ENCODE measurements around the gene COBL. TPM values are rescaled to one million over a fixed set of nuclear protein-coding genes. Genes with fewer than 3 reads are reported as not detected.

Gene COBL, protein sequence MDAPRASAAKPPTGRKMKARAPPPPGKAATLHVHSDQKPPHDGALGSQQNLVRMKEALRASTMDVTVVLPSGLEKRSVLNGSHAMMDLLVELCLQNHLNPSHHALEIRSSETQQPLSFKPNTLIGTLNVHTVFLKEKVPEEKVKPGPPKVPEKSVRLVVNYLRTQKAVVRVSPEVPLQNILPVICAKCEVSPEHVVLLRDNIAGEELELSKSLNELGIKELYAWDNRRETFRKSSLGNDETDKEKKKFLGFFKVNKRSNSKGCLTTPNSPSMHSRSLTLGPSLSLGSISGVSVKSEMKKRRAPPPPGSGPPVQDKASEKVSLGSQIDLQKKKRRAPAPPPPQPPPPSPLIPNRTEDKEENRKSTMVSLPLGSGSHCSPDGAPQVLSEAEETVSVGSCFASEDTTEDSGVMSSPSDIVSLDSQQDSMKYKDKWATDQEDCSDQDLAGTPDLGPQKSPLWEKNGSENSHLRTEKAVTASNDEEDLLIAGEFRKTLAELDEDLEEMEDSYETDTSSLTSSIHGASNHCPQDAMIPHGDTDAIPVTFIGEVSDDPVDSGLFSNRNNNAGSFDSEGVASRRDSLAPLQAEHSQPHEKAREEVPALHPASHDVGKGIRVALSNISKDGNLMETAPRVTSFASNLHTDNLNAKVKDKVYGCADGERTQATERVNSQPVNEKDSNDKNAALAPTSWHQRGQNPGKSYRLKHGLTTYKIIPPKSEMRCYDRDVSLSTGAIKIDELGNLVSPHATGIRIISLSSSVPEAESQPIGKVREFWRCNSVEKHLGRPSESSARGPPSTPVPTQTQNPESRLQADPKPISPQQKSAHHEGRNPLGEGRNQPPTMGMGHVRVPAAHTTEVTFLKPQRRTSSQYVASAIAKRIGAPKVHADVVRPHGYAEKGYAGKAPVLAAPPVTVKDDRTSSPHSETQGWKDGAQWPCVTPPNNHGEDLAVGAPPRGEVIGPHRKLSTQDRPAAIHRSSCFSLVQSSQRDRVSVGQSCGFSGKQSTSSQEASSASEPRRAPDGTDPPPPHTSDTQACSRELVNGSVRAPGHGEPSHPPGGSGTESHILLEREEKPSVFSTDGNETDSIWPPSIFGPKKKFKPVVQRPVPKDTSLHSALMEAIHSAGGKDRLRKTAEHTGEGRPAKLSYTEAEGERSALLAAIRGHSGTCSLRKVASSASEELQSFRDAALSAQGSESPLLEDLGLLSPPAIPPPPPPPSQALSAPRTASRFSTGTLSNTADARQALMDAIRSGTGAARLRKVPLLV
- polyA plus RNA-seq (2013, experiment 1 of 2; ENCODE audit: insufficient read length), result 0.31 TPM
- polyA plus RNA-seq (2013, experiment 2 of 2; ENCODE audit: insufficient read length), result 0.26 TPM

GRCh38 chr7:51316666-51317581 lies at the start of gene COBL:
TSS of gene COBL (minus strand) at chr7:51316809. CDS start at chr7:51316633, 176 bp downstream.
- DNase-seq, result no peak

GRCh38 chr7:51366172-51366728 lies 49.6 kb upstream of the COBL start:
- no peak for DNase-seq

DNA sequence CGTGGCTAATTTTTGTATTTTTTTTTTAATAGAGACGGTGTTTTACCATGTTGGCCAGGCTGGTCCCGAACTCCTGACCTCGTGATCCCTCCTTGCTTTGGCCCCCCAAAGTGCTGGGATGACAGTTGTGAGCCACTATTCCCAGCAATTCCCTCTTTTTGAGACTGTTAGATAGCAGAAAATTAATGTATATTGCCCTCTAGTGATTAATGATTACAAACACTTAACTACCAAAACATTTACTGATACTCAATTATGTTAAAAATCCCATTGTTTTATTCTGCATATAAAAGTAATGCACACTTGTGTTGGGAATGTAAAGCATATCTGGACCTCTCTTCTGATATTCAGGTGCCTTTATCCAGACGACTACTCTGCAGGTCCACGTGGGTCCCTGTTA lies 41.2 kb upstream of the COBL start:
- DNase-seq, result no peak

DNA sequence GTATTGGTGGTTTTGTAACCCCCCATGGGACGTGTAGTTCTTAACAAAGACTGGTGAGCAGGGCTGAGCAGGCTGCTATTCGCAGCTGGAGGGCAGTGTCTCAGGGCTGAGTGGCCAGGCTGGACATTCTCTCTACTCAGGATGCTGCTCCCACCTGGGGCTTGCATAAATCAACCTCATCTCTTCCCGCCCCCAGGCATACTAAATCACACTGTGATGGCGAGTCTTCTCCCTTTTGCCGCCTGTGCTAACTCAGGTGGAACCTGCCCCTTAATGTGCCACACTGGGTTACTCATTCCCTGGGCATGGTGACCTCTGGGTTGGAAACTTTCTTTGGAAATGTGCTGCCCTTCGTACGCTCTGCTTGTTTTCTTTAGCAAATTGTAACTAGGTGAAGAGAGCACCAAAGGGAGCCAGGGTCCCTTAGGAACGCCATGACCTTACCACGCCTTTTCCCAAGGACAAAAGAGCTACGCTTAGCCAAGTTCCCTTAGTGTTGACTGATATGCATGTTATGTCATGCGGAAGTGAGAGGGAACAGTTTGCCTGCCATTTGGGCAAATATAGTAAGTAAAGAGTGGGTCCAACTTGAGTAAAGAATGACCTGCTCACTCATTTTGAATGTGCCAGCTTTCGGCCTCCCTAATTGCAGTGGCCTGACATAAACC lies 40.4 kb upstream of the COBL start:
- DNase-seq, result no peak

DNA sequence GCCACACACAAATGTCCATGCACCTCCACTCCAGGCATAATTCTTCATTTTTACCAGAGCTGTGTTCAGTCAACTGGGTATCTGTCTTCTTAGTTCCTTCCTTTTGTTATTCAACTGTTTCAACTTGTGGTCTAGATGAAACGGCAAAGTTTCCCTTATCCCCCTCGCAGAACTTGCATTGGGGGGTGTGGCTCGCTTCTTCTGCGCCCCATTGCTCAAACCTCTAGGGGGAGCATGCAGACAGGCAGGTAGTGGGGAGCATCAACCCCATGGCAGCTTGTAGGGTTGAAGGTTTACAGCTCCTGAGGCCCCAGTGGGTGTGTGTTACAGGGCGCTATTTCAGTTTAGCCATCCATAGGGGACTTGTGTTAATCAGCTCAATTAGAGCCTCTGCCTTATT lies 38.3 kb upstream of the COBL start:
- DNase-seq, result no peak

DNA sequence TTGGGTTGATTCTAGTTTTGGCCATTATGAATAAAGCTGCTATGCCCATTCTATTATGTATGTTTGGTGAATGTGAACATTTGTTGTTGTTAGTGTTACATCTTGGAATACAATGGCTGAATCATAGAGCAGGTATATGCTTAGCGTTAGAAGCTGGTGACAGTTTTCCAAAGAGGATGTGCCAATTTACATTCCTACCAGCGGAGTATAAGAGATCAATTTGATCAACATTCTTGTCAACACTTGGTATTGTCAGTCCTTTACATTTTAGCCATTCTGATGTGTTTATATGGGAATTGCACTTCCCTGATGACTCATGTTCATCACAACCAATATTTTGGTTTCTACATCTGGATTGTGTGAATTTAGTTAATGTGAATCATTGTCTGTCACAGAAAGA lies 37.8 kb upstream of the COBL start:
- no peak for DNase-seq

DNA sequence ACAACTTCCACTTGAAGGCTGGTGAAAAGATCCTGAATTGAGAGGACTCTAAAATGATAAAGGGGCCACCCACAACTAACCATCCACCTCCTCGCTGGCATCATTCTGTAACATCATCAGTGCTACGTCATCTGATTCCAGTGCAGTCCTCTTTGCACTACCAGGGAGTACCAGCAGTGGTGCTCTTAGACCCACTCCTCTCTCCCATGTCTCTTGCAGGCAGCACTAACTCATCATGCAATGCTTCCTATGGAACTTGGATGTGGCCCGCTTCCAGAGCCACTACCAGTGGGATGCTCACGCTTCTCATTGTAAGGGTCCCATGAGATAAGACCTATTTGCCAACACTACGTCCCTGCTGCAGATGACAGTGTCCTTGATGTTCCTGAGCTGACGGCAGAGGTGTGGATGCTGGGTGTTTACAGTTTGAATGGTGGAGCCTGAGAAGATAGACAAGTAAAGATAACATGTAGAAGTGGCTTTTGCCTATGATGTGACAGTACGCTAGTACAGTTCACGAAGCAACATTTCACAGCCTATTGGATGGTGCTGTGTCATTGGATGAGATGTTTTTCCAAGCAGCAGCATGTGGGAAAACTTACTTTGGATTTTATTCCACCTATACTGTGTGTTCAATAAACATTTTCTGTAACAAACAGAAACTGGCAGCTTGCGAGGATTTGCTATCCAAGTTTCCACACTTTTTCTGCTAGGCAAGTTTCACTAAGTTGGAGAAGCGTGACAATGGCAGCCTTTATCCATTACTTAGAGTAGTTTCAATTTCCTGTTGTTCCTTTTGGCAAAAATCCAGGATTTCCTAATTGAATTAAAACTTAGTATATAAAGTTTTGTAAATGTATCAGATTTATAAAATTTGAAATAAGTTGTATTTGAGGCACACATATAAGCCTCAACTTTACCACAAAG lies 35.8 kb upstream of the COBL start:
- no peak for DNase-seq

GRCh38 chr7:51351661-51352060 lies 35.1 kb upstream of the COBL start:
- DNase-seq, result peak; percentile 48

- no peak for DNase-seq
Measured at GRCh38 chr7:51350546-51350896, 33.9 kb upstream of the COBL start.

- peak; percentile 46 for DNase-seq
Measured at GRCh38 chr7:51349820-51350545, 33.4 kb upstream of the COBL start.

- DNase-seq, result no peak
Measured at GRCh38 chr7:51346126-51346525, 29.5 kb upstream of the COBL start.

DNA sequence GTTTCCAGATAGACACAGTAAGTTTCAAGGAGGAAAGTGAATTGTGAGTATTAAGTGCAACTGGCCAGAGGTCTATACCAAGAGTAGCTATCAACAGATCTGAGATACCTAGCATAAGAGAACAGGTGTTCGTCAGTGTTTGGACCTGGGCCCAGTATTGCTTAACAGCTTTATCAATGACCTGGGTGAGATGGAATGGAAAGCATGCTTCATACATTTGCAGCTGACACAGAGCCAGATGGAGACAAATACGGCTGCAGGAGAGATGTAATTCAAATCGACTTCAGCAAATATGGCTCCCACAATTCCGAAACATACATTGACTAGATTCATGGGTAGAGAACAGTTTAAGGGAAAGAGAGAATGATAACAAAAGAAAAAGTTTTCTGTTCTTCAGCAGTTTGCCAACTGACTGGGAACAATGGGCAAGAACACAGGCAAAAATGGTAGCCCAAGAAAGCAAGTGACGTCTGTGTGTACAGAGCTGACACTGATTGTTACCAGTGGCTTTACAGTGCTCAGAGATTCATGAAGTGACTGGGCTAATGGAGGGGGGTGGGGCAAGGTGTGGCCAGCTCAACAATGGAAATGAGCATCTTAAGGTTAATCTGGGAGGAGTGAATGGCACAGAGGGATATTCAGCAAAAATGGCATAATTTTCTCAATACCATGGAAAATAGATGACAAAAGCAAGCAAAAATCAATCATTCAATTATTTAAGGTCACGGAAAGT lies 28.0 kb upstream of the COBL start:
- no peak for DNase-seq

- no peak for DNase-seq
Measured at GRCh38 chr7:51340936-51341335, 24.3 kb upstream of the COBL start.

GRCh38 chr7:51340029-51340838 lies 23.6 kb upstream of the COBL start:
- no peak for DNase-seq

DNA sequence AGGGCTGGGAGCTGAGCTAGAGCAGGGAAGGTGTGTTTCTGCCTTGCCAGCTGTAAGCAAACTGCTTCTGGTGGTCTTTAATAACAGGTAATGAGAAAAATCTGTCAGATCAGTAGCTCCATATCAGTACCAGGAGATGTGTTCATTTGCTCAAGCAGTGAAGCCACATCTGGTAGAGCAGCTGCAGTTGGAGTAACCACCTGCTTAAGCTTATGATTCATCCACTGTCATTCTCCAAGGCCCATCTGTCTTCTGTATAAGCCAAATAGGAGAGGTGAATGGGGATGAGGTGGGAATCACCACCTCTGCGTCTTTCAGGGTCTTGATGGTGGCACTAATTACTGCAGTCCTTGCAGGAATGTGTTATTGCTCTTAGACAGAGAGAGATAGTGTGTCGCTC lies 18.4 kb upstream of the COBL start:
- no peak for DNase-seq

GRCh38 chr7:51329696-51330263 lies 13.2 kb upstream of the COBL start:
- DNase-seq, result no peak

- DNase-seq, result no peak
Measured at GRCh38 chr7:51328351-51328801, 11.8 kb upstream of the COBL start.

All from fibroblast of skin of abdomen (primary cell).